ENCODE measurements around the gene DYRK2.

DYRK2 gene

DNA sequence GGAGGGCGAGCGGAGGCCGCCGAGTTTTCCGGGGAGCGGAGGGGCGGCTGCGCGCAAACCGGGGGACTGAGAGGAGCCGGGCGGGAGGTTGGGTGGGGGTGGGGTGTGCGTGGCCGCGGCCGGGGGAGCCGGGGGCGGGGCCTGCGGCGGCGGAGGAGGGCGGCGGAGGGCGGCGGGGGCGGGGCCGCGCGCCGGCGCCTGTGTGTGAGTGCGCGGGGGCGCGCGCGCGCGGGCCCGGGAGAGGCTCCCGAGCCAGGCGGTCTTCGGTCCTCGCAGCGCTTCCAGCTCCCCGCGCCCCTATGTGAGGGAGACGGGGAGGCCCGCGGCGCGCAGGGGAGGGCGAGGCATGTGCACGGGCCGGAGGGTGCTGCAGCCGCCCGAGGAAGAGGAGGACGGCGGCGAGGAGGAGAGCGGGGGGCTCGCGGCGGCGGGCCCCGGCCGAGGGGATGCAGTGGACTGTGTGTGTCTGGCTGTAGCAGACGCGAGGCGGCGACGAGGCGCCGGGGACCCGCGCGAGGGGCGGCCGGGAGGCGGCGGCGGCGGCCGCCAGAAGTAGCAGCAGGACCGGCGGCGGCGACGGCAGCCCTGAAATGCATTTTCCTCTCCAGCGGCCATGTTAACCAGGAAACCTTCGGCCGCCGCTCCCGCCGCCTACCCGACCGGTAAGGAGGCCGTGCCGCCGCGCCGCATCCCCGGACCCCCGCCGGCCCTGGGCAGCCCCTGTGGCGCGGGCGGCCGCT lies at the start of gene DYRK2:
DYRK2 (plus strand) TSS at position 225 of the 740 bp plus-strand sequence; CDS start at position 614, 389 bp downstream.
- peak; percentile 83 for DNase-seq (ENCODE audit: low spot score)

DNA sequence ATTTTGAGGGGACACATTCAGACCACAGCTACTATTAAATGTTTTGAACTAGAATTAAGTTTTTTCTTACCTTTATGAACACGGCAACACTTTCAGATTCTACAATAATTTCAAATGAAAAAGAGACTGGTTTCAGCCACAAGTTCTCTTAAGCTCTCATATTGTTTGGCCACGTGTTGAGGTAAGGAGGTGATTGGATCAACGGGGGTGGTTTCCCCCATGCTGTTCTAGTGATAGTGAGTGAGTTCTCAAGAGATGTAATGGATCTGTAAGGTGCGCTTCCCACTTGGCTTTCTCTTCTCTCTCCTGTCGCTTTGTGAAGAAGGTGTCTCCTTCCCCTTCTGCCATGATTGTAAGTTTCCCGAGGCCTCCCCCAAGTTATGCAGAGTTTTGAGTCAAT lies 48.9 kb upstream of the DYRK2 start:
- DNase-seq (ENCODE audit: low spot score): no peak

DNA sequence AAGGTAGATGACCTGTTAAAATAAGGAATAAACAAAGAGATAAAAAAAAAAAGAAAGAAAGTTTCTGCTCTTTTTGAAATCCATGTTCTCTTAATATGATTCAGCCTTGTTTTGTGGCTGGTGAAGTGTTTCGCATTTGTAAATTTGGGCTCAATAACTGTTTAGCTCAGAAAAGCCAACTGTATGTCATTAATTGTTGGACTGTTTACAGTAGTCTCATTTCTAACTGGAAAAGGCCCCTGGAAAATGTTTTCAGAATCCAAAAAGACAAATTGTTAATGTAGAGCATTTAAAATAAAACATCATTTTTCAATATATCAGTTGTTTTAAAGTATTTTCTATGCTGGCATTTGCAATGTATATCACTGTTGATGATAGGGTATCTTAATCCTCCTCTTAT lies 47.4 kb upstream of the DYRK2 start:
- DNase-seq (ENCODE audit: low spot score): no peak

DNA sequence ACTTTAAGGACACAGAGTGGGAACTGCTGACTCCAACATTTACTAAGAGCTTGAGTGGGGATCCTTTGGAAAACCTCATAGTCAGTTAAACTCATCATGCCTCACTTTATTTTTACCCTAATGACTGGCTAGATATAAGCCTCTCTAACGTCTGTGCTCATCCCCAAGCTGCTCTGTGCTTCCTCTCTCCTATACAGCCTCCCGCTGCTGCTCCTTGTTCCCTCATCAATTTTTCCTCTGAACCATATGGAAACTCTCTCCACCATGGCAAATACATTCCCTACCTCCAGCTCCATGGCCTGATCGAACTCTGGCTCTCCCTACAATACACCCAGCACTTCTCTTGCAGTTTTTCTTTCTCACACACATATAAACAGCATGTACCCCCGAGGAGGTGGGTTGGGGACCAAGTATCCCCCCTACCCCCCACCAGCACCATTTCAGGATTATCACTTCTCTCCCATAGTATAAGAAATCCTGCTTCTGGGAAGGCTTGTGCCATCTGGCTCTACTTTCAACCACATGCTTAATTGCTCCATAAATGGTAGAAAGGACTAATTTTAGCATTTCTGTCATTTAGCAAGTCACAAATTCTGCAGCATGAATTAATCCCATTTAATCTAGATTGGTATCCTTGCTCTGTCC lies 39.2 kb upstream of the DYRK2 start:
- DNase-seq (ENCODE audit: low spot score): no peak

DNA sequence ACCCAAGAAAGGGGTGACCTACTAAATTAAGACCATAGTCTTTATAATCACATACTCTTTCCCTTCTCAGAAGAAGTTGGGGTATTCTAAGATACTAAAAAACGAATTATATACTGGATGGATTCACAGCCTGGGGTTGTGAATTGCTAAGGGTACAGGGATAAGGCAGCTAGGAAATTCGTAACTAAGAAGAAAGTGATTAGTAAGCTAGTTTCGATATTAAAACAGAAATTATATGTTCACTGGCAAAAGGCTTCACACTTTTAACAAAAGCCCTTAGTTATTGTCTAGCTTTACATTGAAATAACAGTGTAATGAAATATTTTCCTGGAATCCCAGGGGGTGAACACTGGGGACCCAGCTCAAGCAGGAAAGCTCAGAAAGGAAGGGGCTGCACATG lies 35.5 kb upstream of the DYRK2 start:
- DNase-seq (ENCODE audit: low spot score): no peak

DNA sequence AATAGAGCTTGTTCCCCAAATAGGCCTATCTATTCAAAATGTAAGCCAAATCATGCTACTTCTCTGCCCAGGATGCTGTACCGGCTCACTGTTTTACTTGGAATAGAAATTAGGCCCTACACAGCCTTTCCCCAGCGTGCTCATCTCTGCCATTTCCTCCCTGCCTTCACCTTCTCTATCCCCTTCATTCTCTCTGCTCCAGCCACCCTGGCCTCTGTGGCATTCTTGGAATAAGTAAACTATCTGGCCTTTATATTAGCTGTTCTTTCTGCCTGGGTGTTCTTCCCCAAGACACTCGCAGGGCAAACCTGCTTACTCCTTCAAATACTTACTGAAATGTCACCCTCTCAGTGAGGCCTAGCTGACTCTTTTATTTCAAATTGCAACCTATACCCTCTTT lies 30.9 kb upstream of the DYRK2 start:
- no peak for DNase-seq (ENCODE audit: low spot score)

DNA sequence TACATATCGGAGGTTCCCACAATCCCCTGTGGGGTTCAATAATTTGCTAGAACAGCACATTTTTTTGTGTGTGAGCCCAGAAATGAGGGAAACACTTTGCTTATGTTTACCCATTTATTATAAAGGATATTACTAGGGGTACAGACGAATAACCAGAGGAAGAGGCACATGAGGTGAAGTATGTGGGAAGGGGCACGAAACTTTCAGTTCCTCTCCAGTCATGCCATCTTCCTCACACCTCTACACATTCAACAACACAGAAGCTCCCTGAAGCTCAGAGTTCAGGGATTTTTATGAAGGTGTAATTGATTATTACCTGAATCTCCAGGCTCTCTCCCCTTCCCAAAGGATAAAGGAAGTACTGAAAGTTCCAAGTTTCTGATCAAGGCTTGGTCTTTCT lies 30.2 kb upstream of the DYRK2 start:
- DNase-seq (ENCODE audit: low spot score): no peak

DNA sequence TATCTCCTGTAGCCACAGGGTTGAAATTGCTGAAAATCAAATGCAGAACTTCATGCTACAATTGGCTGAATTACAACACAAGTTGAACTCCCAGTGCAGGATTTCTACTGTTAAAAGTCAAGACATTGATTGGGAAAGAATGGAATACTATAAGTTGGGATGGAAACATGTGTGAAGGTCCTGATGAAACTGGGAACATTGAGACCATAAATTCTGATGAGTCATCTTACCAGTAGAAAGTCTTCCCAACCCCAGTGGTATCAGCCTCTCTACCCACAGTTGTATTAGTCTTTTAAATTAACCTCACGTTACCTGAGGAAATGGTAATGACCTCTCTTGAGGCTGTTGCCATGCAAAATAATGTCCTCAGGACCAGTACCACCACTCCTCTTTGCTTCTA lies 27.4 kb upstream of the DYRK2 start:
- DNase-seq (ENCODE audit: low spot score): no peak

DNA sequence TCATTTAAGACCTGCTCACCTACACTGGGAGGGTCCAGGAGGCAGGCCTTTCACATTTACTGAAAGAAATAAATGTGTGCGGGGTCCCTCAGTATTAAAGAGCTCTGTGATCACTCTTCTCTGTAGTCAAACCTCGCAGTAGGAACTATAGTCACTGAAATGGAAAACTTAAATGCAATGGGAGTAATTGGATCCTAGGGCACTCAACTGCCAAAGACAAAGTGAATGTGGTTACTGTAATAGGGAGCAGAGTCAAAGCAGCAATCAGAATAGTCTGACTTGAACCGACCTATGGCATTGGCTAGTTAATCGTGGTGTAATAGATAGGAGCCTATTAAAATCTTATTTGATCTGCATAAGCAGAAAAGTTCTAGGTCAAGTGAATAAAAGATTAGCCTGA lies 26.6 kb upstream of the DYRK2 start:
- DNase-seq (ENCODE audit: low spot score): no peak

DNA sequence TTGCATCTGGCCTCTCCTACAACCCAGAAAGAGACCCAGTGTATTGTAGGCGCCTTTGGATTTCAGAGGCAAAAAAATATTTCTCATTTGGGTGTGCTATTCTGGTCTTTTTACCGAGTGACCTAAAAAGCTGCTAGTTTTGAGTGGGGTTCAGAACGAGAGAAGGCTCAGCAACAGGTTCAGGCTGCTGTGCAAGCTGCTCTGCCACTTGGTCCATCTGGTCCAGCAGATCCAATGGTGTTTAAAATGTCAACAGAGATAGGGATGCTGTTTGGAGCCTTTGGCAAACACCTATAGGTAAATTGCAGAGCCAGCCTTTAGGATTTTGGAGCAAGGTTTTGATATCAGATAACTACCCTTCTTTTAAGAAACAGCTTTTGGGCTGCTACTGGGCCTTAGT lies 25.3 kb upstream of the DYRK2 start:
- DNase-seq (ENCODE audit: low spot score): no peak

DNA sequence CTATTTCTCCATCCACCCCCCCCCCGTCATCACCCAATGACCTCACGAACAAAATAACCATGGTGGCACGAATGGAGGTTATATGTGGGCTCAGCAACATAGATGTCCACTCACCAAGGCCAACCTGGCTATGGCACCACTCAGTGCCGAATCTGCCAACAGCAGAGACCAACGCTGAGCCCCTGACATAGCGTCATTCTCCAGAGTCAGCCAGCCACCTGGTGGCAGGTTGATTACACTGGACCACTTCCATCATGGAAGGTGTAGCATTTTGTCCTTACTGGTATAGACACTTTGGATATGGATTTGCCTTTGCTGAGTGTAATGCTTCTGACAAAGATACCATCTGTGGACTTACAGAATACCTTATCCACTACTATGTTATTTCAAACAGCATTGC lies 24.2 kb upstream of the DYRK2 start:
- no peak for DNase-seq (ENCODE audit: low spot score)

DNA sequence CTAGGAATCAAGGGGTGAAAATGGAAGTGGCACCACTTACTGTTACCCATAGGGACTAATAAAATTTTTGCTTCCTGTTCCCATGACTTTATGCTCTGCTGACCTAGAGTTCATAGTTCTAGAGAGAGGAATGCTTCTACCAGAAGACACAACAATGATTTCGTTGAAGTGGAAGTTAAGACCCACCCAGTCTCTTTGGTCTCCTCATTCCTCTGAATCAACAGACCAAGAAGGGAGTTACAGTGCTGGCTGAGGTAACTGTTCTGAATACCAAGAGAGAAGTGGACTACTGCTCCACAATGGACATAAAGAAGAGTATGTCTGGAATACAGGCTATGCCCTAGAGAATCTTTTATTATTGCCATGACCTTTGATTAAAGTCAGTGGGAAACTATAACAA lies 23.5 kb upstream of the DYRK2 start:
- DNase-seq (ENCODE audit: low spot score): no peak

DNA sequence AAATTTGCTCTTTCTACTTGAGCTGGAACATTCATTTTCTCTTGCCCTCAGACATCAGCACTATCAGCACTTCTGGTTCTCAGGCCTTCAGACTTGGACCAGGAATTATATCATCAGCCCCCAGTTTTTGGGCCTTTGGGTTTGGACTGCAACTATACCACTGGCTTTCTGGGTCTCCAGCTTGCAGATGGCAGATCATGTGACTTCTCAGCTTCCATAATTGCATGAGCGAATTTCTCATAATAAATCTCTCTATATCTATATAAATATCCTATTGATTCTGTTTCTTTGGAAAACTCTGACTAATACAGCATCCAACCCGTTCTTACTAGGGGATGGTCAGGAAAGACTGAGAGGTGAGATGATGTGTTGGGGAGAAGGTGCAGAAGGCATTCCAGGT lies 22.4 kb upstream of the DYRK2 start:
- no peak for DNase-seq (ENCODE audit: low spot score)

DNA sequence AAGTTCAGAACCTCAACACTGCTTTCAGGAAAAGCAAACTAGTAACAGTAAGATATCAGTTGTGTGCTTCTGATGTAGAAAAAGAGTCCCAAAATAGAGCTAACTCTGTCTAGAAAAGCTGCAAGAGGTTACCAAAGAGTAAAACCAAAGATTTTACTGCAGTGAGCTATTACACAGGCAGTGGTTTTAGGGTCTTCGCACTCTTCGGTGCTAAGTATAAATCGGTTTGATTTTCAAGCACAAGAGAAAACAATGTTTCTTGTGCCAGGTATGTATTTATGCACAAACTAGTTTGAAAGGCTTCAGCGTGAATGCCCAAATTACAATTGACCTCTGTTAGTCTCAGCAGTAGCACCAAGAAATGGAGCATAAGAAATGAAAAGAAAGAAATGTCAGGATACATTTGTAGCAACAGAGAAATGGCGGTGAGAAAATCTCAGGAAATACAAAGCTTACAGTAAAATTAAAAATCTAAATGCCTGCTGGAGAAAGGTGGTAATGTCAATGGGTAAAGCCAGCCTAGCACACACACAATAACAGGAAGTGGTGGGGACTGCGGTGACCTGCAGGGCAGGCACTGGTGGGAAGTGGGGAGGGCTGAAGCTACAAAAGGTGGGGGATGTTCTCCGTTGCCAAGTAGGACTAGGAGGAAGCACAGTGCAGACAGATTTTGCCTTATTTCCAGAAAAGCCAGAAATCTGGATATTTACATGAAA lies 18.0 kb upstream of the DYRK2 start:
- no peak for DNase-seq (ENCODE audit: low spot score)

DNA sequence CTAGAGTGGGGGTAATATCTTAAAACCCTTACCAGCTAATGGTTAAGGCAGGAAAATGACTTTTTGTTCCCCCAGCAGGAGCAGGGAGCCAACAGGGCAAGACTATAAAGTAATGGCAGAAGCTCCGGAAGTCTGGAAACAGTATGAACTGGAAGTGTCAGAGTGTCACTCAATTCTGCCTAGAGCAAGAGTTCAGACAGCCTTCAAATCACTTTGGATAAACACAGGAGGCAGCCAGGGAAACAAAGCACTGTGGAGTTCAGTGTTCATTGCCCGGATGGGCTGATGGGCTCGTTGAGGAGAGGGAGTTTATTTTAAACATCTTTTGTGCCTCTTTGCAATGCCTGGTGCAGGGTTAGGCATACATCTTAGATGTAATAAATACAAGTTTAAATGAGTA lies 16.5 kb upstream of the DYRK2 start:
- no peak for DNase-seq (ENCODE audit: low spot score)

DNA sequence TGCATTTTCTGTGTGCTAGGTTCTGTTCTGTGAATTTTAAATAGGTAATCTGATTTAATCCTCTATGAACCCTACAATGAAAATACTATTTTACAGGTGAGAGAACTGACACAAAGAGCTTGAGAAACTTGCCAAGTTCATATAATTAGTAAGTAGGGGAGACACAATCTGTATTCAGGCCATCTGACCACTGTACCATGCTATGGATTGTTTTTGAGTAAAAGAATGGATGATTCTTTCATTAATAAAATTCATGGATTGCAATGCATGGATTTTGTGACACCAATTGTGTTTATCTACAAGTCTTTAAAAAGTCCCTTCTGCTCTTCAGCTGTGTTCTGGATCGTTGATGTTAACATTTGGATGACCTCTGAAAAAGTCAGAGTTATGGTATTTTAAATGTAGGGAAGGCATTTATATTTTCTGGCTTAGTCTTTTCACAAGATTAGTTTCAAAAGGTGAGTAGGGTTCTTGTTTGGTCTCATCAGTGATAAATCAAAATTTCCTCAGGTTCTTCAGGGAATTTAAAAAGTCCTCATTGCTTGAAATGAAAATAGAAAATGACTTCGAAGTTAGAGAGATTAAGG lies 15.4 kb upstream of the DYRK2 start:
- DNase-seq (ENCODE audit: low spot score): no peak

DNA sequence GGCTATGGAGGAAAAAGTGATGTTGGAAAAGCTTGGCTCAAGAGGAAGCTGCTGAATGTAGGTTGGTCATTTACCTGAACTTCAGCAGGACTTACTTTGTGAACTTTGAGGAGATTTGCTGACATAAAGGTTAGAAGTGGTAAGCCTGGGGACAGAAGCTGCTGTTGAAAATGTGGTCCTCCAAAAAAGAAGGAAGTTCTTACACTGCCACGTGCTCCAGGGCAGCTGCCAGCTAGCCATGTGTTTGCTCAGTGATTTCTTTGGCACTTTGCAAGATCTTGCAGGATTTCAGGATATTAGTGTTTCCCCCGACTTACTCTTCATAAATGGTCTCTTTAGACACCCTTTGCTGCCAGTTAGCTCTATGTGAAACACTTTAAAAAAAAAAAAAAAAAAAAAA lies 14.8 kb upstream of the DYRK2 start:
- no peak for DNase-seq (ENCODE audit: low spot score)

DNA sequence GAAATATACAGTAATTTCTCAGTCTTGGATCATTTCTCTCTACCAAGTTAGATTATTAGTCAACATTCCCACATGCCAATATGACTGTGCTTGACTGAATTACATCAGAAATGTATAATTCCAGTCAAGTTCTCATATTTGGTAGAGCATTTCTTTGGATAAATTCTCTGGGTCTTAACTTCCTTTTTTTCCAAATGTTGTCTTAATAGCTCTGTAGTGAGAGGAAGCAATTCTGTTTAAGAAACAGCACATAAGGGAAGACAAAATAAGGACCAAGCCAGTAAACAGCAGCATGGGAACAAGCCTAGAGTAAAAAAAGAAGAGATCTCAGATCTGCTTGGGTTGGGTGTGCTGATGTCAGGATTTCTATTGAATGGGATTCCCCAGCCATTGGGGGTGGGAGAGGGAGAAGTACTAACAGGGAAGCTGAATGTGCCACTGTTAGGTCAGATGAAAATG lies 14.2 kb upstream of the DYRK2 start:
- no peak for DNase-seq (ENCODE audit: low spot score)

DNA sequence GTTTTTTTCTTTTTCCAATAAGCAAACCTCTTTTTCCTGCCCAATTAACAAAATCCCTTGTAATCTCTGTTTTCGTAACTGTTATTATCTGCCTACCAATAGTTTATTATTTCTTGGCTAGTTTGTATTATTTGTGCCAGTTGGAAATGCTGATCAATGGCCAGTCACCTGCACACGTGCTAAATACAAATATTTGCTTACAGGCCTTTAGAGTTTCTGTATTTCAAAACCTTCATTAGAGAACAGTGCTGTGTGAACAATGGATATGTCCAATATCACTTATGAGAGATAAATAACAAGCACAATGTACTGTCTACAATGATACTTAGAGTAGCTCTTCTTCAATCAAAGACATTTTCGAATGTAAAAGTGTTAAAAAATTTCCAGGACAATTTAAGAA lies 10.8 kb upstream of the DYRK2 start:
- no peak for DNase-seq (ENCODE audit: low spot score)

DNA sequence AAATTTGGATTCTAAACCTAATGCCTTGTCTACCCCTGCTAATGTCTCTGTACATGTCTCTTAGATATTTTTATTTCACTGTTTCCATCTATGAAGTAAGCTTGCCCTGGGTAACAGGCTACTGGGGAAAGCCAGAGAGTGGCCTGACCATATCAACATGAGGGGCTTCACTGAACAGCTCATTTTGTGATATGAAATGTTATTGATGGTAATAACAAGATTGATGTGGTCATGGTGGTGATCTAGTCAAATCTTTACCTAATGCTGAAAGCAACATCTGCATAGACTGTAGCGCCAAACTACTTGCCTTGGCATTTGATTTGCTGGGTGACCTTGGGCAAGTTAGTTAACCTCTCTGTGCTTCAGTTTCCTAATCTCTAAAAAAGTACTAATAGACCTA lies 9.9 kb upstream of the DYRK2 start:
- no peak for DNase-seq (ENCODE audit: low spot score)

DNA sequence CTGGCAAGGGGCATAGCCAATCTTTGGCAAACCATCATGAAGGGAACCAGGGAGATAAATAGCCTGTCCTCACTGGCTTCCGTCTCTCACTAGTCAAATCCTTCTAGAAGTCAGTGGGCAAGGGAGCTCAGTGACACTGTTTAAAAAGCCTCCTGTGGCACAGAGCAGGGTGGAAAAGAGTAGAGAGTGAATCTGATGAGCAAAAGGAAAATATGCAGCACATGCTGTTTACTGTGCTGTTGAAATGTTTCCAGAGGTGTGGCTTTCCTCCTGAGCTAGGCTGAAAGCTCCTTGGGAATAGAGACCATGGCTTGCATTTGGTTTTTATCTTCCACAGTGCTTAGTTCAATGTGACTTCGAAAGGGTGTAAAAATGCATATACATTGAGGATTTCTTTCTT lies 7.7 kb upstream of the DYRK2 start:
- DNase-seq (ENCODE audit: low spot score): no peak

DNA sequence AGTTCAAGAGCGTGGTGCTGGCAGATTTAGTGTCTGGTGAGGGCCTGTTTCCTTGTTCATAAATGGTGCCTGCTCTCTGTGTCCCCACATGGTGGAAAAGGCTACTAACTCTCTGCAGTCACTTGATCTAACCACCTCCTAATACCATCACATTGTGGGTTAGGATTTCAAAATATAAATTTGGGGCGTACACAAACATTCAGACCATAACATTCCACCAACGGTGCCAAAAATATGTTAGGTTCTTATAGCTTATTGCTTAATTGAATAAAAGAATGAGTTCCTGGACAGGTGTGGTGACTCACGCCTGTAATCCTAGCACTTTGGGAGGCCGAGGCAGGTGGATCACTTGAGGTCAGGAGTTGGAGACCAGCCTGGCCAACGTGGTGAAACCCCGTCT lies 3.4 kb upstream of the DYRK2 start:
- DNase-seq (ENCODE audit: low spot score): no peak

DNA sequence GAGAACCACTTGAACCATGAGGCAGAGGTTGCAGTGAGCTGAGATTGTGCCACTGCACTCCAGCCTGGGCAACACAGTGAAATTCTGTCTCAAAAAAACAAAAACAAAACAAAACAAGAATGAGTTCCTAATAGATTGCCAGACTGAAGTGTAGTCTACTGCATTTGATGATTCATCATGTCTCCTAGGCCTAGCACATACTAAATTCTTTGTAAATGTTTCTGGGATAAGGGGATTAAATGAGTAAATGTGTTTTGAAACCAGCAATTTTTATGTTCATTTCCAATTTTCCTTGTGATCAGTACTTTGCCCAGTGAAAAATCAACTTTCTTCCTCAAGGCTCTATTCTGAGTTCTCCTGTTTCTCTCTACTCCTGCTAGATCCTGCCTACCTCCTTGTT lies 2.9 kb upstream of the DYRK2 start:
- no peak for DNase-seq (ENCODE audit: low spot score)
